Activated CD4-positive, alpha-beta T cell treated with anti-CD3 and anti-CD28 coated beads, Interleukin-2, amount 50 U/mL, for 1 hour (primary cell): ENCODE measurements around the gene POLR3GL.
A peak's percentile ranks its signal among the peaks of the same experiment; 100 is the strongest.
"Not testable (repeated sequence)": the region's sequence is repeated elsewhere in the genome, so short reads cannot be mapped to it uniquely, and the experiment has no call there.

Experiments
- DNase-seq: peaks from one replicate; pipeline ENCODE4 v3.0.0-alpha.2; 2020

The POLR3GL gene

GRCh38 chr1:145964328-145965118, at the start of gene POLR3GL, which contains the start of gene ANKRD34A:
Gene POLR3GL (plus strand): TSS chr1:145964690. CDS start chr1:145974866, 10,176 bp downstream.
Gene ANKRD34A (minus strand): TSS chr1:145964575. CDS start chr1:145961759, 2,816 bp downstream.
- DNase-seq: peak; percentile 88

GRCh38 chr1:145916745-145917144, 47.7 kb upstream of the POLR3GL start:
- DNase-seq: no peak

- DNase-seq: no peak
Measured at GRCh38 chr1:145917595-145917994, 46.9 kb upstream of the POLR3GL start.

- peak; percentile 92 for DNase-seq
Measured at GRCh38 chr1:145918144-145918991, 46.1 kb upstream of the POLR3GL start, which contains the start of gene PEX11B. Gene PEX11B (minus strand): TSS chr1:145918717. CDS start chr1:145918688, 29 bp downstream.

GRCh38 chr1:145918992-145919939, 45.2 kb upstream of the POLR3GL start:
- DNase-seq: no peak

- not testable (repeated sequence) for DNase-seq
Measured at GRCh38 chr1:145920297-145920696, 44.2 kb upstream of the POLR3GL start.

GRCh38 chr1:145922266-145922665, 42.2 kb upstream of the POLR3GL start:
- no peak for DNase-seq

- DNase-seq: no peak
Measured at GRCh38 chr1:145926686-145927062, 37.8 kb upstream of the POLR3GL start.

GRCh38 chr1:145927063-145927886, 37.2 kb upstream of the POLR3GL start, which contains the start of gene RBM8A:
Gene RBM8A (minus strand): TSS chr1:145927484. CDS start chr1:145927426, 58 bp downstream.
- DNase-seq: peak; percentile 91

GRCh38 chr1:145927916-145928643, 36.4 kb upstream of the POLR3GL start:
- DNase-seq: no peak

- DNase-seq: not testable (repeated sequence)
Measured at GRCh38 chr1:145932522-145933009, 31.9 kb upstream of the POLR3GL start.

- no peak for DNase-seq
Measured at GRCh38 chr1:145935708-145936107, 28.8 kb upstream of the POLR3GL start.

GRCh38 chr1:145936247-145936646, 28.2 kb upstream of the POLR3GL start:
- DNase-seq: no peak

- no peak for DNase-seq
Measured at GRCh38 chr1:145937436-145937835, 27.1 kb upstream of the POLR3GL start.

GRCh38 chr1:145942405-145942804, 22.1 kb upstream of the POLR3GL start:
- DNase-seq: no peak

GRCh38 chr1:145942871-145943270, 21.6 kb upstream of the POLR3GL start:
- no peak for DNase-seq

GRCh38 chr1:145944532-145944931, 20.0 kb upstream of the POLR3GL start:
- DNase-seq: no peak

- DNase-seq: no peak
Measured at GRCh38 chr1:145946477-145946986, 18.0 kb upstream of the POLR3GL start.

- DNase-seq: no peak
Measured at GRCh38 chr1:145947551-145947950, 16.9 kb upstream of the POLR3GL start.

- no peak for DNase-seq
Measured at GRCh38 chr1:145949219-145949618, 15.3 kb upstream of the POLR3GL start.
